GM21576 (cell line): ENCODE measurements around the gene VSIG10L2.

Source experiments
- ATAC-seq: cut with Tn5 transposase; IDR thresholded peaks from one replicate; pipeline ENCODE4 v1.9.1; 2021; ENCODE audit warnings: mild to moderate bottlenecking, moderate library complexity; ENCODE audit not compliant: unreplicated experiment

The VSIG10L2 gene

GRCh38 chr11:125999234-125999880, 53.5 kb downstream of the VSIG10L2 start:
- ATAC-seq, result no peak

DNA sequence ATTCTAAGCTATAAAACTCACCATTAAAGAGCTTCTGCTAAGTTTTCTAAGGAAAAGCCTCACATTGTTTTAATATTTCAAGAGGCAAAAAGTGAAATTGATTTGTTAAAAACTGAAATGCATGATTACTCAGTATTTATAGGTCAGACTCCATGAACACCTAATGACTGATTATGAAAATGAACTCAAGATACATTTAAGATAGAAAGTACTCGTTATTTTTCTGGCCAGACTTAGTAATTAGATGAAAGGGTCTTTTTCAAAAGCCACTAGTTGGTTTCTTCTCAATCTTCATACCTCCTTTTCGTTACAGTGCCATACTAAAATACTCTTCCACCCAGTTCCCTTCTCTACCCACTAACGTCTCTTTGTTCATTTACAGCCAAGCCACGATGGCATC, 56.3 kb downstream of the VSIG10L2 start:
- no peak for ATAC-seq
